ENCODE data around the gene TRIM67. TPM values are rescaled to one million over a fixed set of nuclear protein-coding genes. Genes with fewer than 3 reads are reported as not detected.

The TRIM67 gene
- polyA plus RNA-seq, 2 of the 4 experiments (the other 2 are of a cell fraction) = 0.23 to 0.35 TPM

DNA sequence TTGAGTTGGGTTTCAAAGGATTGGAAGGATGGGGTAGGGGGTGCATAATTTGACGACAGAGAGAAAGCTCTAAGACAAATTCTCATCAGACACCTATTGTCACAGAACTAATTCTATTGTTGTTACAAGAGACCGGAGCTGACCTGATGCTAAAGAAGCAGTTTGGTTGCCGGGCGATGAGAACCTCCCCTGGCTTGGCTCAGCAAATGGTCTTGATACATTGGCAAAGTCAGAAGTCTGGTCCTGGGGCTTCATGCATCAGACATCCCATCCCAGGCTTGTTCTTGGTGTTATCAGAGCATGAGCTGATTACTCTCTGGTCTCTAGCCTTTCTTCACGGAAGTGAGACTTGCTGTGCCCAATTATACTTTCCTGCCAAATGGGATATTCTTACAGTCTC lies 15.4 kb downstream of the TRIM67 start:
- ChIA-PET CTCF (interaction anchor here (0.9 to 1.4 kb wide), 3 partner anchors 11 to 104 kb away, joined by 3 read pairs; no protein-coding TSS in a partner anchor), POLR2A (no interaction called here)
- Histone ChIP-seq H3K27ac (no peak overlapping the region), H3K9me3 (no peaks in the 10 kb centered on the region), H3K4me3 (no peak overlapping the region), H3K4me2 (no peak overlapping the region), H3K4me1 (peaks cover 2% of the 10 kb centered on the region; the same call in 1 of the 3 replicates)
- WGBS (ENCODE audit: missing lambda C conversion rate) = 84% methylated on average over 5 of the region's 5 CpGs
- DNase-seq (ENCODE audit: low read depth in 1 of 2, low spot score in 1 of 2) (no peak), ATAC-seq (no peak), FAIRE-seq (no peak)
- TF ChIP-seq SMC3 (IDR thresholded peaks at IDR 0.05) (no peak), HOXB13 (CRISPR knock-in tag; IDR thresholded peaks at IDR 0.05; ENCODE audit: low read depth) (no peak), RARB (CRISPR knock-in tag; IDR thresholded peaks at IDR 0.05) (no peak)
- TF ChIP-seq, protein P1, sequence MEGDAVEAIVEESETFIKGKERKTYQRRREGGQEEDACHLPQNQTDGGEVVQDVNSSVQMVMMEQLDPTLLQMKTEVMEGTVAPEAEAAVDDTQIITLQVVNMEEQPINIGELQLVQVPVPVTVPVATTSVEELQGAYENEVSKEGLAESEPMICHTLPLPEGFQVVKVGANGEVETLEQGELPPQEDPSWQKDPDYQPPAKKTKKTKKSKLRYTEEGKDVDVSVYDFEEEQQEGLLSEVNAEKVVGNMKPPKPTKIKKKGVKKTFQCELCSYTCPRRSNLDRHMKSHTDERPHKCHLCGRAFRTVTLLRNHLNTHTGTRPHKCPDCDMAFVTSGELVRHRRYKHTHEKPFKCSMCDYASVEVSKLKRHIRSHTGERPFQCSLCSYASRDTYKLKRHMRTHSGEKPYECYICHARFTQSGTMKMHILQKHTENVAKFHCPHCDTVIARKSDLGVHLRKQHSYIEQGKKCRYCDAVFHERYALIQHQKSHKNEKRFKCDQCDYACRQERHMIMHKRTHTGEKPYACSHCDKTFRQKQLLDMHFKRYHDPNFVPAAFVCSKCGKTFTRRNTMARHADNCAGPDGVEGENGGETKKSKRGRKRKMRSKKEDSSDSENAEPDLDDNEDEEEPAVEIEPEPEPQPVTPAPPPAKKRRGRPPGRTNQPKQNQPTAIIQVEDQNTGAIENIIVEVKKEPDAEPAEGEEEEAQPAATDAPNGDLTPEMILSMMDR (IDR thresholded peaks at IDR 0.05) = no peak

GRCh38 chr1:231177936-231178335 lies 16.1 kb downstream of the TRIM67 start:
- Histone ChIP-seq H3K4me3 (no peak overlapping the region), H3K4me2 (no peak overlapping the region), H3K27ac (no peak overlapping the region), H3K9me3 (no peaks in the 10 kb centered on the region), H3K4me1 (no peaks in the 10 kb centered on the region)
- 94% methylated on average over 1 of the region's 1 CpG for WGBS (ENCODE audit: missing lambda C conversion rate)
- FAIRE-seq (no peak), DNase-seq (ENCODE audit: low read depth in 1 of 2, low spot score in 1 of 2) (no peak), ATAC-seq (no peak)
- CTCF ChIA-PET = interaction anchor here (0.9 to 1.4 kb wide), 3 partner anchors 20 to 103 kb away, joined by 3 read pairs; no protein-coding TSS in a partner anchor
- POLR2A ChIA-PET = no interaction called here
- TF ChIP-seq GATA3 (IDR thresholded peaks at IDR 0.05; ENCODE audit: borderline replicate concordance) (no peak), JUN (IDR thresholded peaks at IDR 0.05) (no peak), BCL3 (IDR thresholded peaks at IDR 0.05) (no peak), HES2 (IDR thresholded peaks at IDR 0.05) (no peak), RAD21 (conservative IDR thresholded peaks at IDR 0.05 in 1 of 2, IDR thresholded peaks at IDR 0.05 in 1 of 2) (no peak), HEYL (CRISPR knock-in tag; IDR thresholded peaks at IDR 0.05) (no peak), SMC3 (IDR thresholded peaks at IDR 0.05) (no peak)
- TF ChIP-seq, protein P1 (IDR thresholded peaks at IDR 0.05) = no peak

DNA sequence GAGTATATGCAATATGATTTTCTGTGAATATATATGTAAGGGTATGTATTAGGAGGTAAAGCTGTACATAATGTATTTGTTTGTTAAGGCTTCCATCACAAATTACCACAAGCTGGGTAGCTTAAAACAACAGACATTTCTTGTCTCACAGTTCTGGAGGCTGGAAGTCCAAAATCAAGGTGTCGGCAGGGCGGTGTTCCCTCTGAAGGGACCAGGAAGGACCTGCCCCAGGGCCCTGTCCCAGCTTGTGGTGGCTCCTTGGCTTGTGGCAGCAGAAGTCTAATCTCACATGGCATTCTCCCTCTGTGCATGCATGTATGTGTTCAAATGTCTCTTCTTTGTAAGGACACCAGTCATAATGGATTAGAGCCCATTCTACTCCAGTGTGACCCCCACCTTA lies 17.1 kb downstream of the TRIM67 start:
- FAIRE-seq = no peak
- Histone ChIP-seq H3K4me2 (no peak overlapping the region), H3K9me3 (no peaks in the 10 kb centered on the region), H3K4me3 (no peak overlapping the region), H3K4me1 (no peaks in the 10 kb centered on the region), H3K27ac (no peak overlapping the region)
- POLR2A ChIA-PET = no interaction called here
- no peak for DNase-seq (ENCODE audit: low read depth in 1 of 2, low spot score in 1 of 2)
- WGBS (ENCODE audit: missing lambda C conversion rate) = 97% methylated on average over 2 of the region's 2 CpGs
- TF ChIP-seq CEBPB (IDR thresholded peaks at IDR 0.05) = no peak
- TF ChIP-seq HEYL (CRISPR knock-in tag; IDR thresholded peaks at IDR 0.05) = no peak
- no peak for TF ChIP-seq E2F6 (IDR thresholded peaks at IDR 0.05; ENCODE audit: borderline replicate concordance, low read depth)
- TF ChIP-seq HOXB13 (CRISPR knock-in tag; IDR thresholded peaks at IDR 0.05; ENCODE audit: low read depth) = no peak
- no peak for TF ChIP-seq EP300 (IDR thresholded peaks at IDR 0.05)
- TF ChIP-seq CHD4 (IDR thresholded peaks at IDR 0.05; ENCODE audit: borderline replicate concordance) = no peak
- TF ChIP-seq FOSB (CRISPR knock-in tag; IDR thresholded peaks at IDR 0.05) = no peak
- no peak for TF ChIP-seq BCL3 (IDR thresholded peaks at IDR 0.05)
- TF ChIP-seq, protein P2, sequence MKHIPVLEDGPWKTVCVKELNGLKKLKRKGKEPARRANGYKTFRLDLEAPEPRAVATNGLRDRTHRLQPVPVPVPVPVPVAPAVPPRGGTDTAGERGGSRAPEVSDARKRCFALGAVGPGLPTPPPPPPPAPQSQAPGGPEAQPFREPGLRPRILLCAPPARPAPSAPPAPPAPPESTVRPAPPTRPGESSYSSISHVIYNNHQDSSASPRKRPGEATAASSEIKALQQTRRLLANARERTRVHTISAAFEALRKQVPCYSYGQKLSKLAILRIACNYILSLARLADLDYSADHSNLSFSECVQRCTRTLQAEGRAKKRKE (CRISPR knock-in tag; IDR thresholded peaks at IDR 0.05; ENCODE audit: low read depth) = no peak
- no peak for TF ChIP-seq FOXS1 (CRISPR knock-in tag; IDR thresholded peaks at IDR 0.05)
- TF ChIP-seq HMGXB4 (CRISPR knock-in tag; IDR thresholded peaks at IDR 0.05; ENCODE audit: borderline replicate concordance) = no peak
- TF ChIP-seq NR3C1 (IDR thresholded peaks at IDR 0.05) = no peak
- TF ChIP-seq RAD21 (conservative IDR thresholded peaks at IDR 0.05 in 1 of 2, IDR thresholded peaks at IDR 0.05 in 1 of 2) = no peak
- no peak for TF ChIP-seq TFCP2L1 (CRISPR knock-in tag; IDR thresholded peaks at IDR 0.05)
- CTCF ChIA-PET = interaction anchor here (0.6 to 1.6 kb wide), 2 partner anchors 25 to 29 kb away, joined by 3 to 5 read pairs; no protein-coding TSS in a partner anchor
- ATAC-seq = no peak

All from A549 (cell line).